GM10248 (cell line): Measurements from ENCODE around the gene FAM221A.

Experiments used
- CTCF ChIA-PET: fragments of 300-600 bp; sonication (Branson Sonifier 250); formaldehyde crosslinking; extraction: SDS; loops from one replicate; lab custom pipeline; 2021; ENCODE audit warnings: antibody characterized with exemption; lab: Yijun Ruan, JAX
- POLR2A ChIA-PET: fragments of 350-650 bp; sonication (Branson Sonifier 250); formaldehyde crosslinking; extraction: SDS; loops from one replicate; lab custom pipeline; 2020; ENCODE audit warnings: antibody characterized with exemption; lab: Yijun Ruan, JAX
- DNase-seq: peaks from one replicate; pipeline ENCODE4 v3.0.0; 2012; ENCODE audit errors: extremely low spot score
- TF ChIP-seq, protein P1 (sequence below): IDR thresholded peaks from 2 replicates; pipeline ENCODE4 v1.5.1; 2012; ENCODE audit warnings: mild to moderate bottlenecking, low read depth; ENCODE audit errors: extremely low read depth, missing control alignments, control extremely low read depth

Gene FAM221A

GRCh38 chr7:23658831-23659427 lies 21.1 kb upstream of the FAM221A start:
- CTCF ChIA-PET: interaction anchor here (1.4 to 1.6 kb wide), 2 partner anchors 12 to 64 kb away, joined by 4 read pairs; no protein-coding TSS in a partner anchor
- TF ChIP-seq, protein P1, sequence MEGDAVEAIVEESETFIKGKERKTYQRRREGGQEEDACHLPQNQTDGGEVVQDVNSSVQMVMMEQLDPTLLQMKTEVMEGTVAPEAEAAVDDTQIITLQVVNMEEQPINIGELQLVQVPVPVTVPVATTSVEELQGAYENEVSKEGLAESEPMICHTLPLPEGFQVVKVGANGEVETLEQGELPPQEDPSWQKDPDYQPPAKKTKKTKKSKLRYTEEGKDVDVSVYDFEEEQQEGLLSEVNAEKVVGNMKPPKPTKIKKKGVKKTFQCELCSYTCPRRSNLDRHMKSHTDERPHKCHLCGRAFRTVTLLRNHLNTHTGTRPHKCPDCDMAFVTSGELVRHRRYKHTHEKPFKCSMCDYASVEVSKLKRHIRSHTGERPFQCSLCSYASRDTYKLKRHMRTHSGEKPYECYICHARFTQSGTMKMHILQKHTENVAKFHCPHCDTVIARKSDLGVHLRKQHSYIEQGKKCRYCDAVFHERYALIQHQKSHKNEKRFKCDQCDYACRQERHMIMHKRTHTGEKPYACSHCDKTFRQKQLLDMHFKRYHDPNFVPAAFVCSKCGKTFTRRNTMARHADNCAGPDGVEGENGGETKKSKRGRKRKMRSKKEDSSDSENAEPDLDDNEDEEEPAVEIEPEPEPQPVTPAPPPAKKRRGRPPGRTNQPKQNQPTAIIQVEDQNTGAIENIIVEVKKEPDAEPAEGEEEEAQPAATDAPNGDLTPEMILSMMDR: no peak
- POLR2A ChIA-PET: no interaction called here
- no peak for DNase-seq

- no peak for DNase-seq
- CTCF ChIA-PET: interaction anchor here (1.4 kb wide), 1 partner anchor 23 kb away, joined by 3 read pairs; no protein-coding TSS in a partner anchor
- TF ChIP-seq, protein P1: no peak
- POLR2A ChIA-PET: no interaction called here
Measured at GRCh38 chr7:23661385-23661784, 18.6 kb upstream of the FAM221A start.

GRCh38 chr7:23662124-23662983 lies 17.6 kb upstream of the FAM221A start:
- no peak for DNase-seq
- ChIA-PET CTCF (interaction anchor here (1.0 kb wide), 1 partner anchor 20 kb away, joined by 3 read pairs; no protein-coding TSS in a partner anchor), POLR2A (no interaction called here)
- TF ChIP-seq, protein P1: no peak

DNA sequence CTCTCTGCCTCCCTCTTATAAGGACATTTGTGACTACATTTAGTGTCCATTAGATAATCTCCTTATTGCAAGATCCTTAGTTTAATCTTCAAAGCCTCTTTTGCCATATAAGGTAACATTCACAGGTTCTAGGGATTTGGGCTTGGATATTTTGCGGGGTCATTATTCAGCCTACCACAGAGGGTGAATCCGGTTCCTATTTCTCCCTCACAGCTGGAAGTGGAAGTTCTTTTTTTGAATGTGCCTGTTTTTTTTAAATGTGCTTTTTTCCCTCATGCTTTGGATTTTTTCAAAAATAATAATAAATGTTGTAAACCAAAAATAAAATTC lies 17.1 kb upstream of the FAM221A start:
- ChIA-PET CTCF (interaction anchor here (1.0 kb wide), 1 partner anchor 19 kb away, joined by 3 read pairs; no protein-coding TSS in a partner anchor), POLR2A (no interaction called here)

DNA sequence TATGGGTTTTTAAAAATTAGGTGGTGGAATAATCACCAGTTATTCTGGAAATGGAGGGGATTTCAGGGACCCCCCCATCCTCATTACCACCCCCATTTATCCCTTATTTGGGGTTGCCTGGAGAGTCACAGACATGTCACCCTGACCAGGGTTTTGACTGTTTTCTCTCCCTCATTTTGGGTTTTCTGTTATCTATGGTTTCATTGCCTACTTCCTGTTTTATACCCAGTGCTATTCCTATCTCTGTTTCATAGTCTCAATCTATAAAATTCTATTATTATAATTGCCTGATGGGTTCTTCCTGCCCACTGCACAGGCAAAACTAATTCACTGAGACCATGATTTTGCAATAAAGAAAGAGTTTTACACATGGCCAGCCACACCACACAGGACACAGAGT lies 15.9 kb upstream of the FAM221A start:
- TF ChIP-seq, protein P1: no peak
- ChIA-PET POLR2A (no interaction called here), CTCF (no interaction called here)
- DNase-seq: no peak

More for the DNA sequence above, 17.1 kb upstream of the FAM221A start:
- DNase-seq: no peak
- TF ChIP-seq, protein P1: no peak

DNA sequence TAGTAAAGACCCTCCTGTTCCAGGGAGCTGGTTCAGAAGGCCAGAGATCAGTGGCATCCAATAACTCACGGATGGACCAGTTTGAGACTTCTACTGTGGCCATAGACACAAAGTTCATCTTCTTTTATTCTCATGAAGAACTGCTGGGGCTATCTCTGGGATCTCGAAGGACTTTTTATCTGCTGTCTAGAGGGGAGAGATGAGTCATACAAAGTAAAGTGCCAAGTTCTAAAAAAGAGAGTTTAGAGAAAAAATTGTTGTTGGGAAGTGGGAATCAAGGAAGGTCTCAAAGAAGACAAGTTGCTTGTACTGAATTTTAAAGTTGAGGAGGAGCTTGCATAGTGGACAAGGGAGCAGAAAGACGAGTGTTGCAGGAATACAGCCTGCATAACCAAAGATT lies 8.0 kb upstream of the FAM221A start:
- CTCF ChIA-PET: interaction anchor here (1.5 to 2.4 kb wide), 2 partner anchors 8 to 25 kb away, joined by 3 to 8 read pairs; partner anchors contain the start of gene FAM221A
- DNase-seq: no peak
- POLR2A ChIA-PET: no interaction called here
- TF ChIP-seq, protein P1: no peak
